Caco-2 (cell line): Measurements from ENCODE around the gene ZSWIM1. TPM values are rescaled to one million over a fixed set of nuclear protein-coding genes. Genes with fewer than 3 reads are reported as not detected.

Experiments used
- BruUV-seq: library from RNA; stranded (reverse); fragments of 400-500 nt; replicated peaks from 2 replicates; lab custom pipeline; 2021; lab: Mats Ljungman, UMichigan
- CTCF ChIA-PET: fragments of 300-600 bp; sonication (Branson Sonifier 250); formaldehyde crosslinking; loops from one replicate; lab custom pipeline; 2022; ENCODE audit warnings: antibody characterized with exemption; lab: Charles Lee
- POLR2A ChIA-PET: fragments of 300-600 bp; sonication (Branson Sonifier 250); formaldehyde crosslinking; loops from one replicate; lab custom pipeline; 2022; ENCODE audit warnings: antibody characterized with exemption; lab: Charles Lee
- DNase-seq, 2 experiments: peaks; one replicate each; pipeline versions ENCODE4 v3.0.0 to v3.0.0-alpha.2; 2020 to 2022
- H3K27me3 ChIP-seq: replicated peaks from 2 replicates; pipeline ENCODE4 v1.6.0; 2011; ENCODE audit warnings: low read length; ENCODE audit not compliant: control insufficient read depth, insufficient read depth
- H3K36me3 ChIP-seq: 2 replicates; pipeline ENCODE4 v1.5.1; 2011; ENCODE audit warnings: low read length; ENCODE audit not compliant: control insufficient read depth, insufficient read depth
- H3K4me1 ChIP-seq: fragments of 250-450 bp; sonication (Bioruptor Pico); 2 replicates; pipeline ENCODE4 v1.5.1; 2020; ENCODE audit warnings: mild to moderate bottlenecking
- H3K4me3 ChIP-seq: 2 replicates; pipeline ENCODE4 v1.5.1; 2011; ENCODE audit warnings: low read depth, mild to moderate bottlenecking, control low read depth, low read length
- H3K9me3 ChIP-seq: fragments of 250-450 bp; sonication (Bioruptor Pico); 2 replicates; pipeline ENCODE4 v1.5.1; 2020; ENCODE audit warnings: mild to moderate bottlenecking, moderate library complexity
- H3K27ac Mint-ChIP-seq: one replicate; pipeline ENCODE4 v1.8.0; 2022; ENCODE audit warnings: mixed read lengths; ENCODE audit not compliant: unreplicated experiment
- H3K27me3 Mint-ChIP-seq: one replicate; pipeline ENCODE4 v1.8.0; 2022; ENCODE audit warnings: mixed read lengths; ENCODE audit not compliant: insufficient read depth, unreplicated experiment
- H3K36me3 Mint-ChIP-seq: one replicate; pipeline ENCODE4 v1.8.0; 2022; ENCODE audit warnings: mild to moderate bottlenecking, mixed read lengths; ENCODE audit not compliant: insufficient read depth, unreplicated experiment
- H3K4me1 Mint-ChIP-seq: one replicate; pipeline ENCODE4 v1.8.0; 2022; ENCODE audit warnings: low read depth, mixed read lengths; ENCODE audit not compliant: unreplicated experiment
- H3K4me3 Mint-ChIP-seq: one replicate; pipeline ENCODE4 v1.8.0; 2022; ENCODE audit warnings: mild to moderate bottlenecking, moderate library complexity, mixed read lengths; ENCODE audit not compliant: unreplicated experiment
- H3K9me3 Mint-ChIP-seq: one replicate; pipeline ENCODE4 v1.8.0; 2022; ENCODE audit warnings: mixed read lengths; ENCODE audit not compliant: unreplicated experiment
- intact Hi-C: fragments of 100-400 bp; cut with micrococcal nuclease; formaldehyde crosslinking; loops from one replicate; pipeline ENCODE4 v1.10.0; 2022; ENCODE audit not compliant: unreplicated experiment
- total RNA-seq: library from RNA; stranded (reverse); gene quantifications from 2 replicates; pipeline ENCODE4 v1.2.3, GENCODE V29; 2022
- TF ChIP-seq, protein P1 (sequence below), 2 experiments: fragments of 200-600 bp in 1 of 2; IDR thresholded peaks; 1 replicate in 1 of 2; 2 replicates in 1 of 2; pipeline versions ENCODE4 v1.5.1 to v1.8.0; 2011 to 2022; ENCODE audit warnings: antibody characterized with exemption in 1 of 2, control low read depth in 1 of 2, inconsistent platforms in 1 of 2, low read depth in 1 of 2, low read length in 1 of 2, mild to moderate bottlenecking in 1 of 2, moderate library complexity in 1 of 2; ENCODE audit not compliant: insufficient read depth in 1 of 2, severe bottlenecking in 1 of 2, unreplicated experiment in 1 of 2

The ZSWIM1 gene
- total RNA-seq, 1 experiment from 2014 or later, result 27.3 TPM

DNA sequence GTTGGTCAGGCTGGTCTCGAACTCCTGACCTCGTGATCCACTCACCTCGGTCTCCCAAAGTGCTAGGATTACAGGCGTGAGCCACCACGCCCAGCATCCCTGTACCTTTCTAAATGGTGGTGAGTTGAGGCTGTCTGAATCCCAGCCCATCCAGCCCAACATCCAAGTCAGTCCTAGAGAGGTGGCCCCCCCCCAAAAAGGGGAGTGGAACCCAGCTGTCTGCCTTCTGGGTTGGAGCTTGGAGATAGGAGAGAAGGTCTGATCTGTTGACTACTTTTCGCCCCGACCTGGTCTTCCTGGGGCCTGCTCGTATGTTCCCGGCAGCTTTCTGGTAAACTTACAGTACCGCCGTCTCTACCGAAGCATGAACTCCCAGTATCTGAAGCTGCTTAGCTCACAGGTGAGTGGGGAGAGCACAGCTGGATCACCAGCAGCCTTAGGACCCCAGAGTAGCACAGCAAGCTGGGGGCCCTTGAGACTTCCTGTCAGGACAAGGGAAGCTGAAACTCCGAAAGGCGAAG lies 15.7 kb downstream of the ZSWIM1 start:
- POLR2A ChIA-PET, result no interaction called here
- TF ChIP-seq, protein P1, sequence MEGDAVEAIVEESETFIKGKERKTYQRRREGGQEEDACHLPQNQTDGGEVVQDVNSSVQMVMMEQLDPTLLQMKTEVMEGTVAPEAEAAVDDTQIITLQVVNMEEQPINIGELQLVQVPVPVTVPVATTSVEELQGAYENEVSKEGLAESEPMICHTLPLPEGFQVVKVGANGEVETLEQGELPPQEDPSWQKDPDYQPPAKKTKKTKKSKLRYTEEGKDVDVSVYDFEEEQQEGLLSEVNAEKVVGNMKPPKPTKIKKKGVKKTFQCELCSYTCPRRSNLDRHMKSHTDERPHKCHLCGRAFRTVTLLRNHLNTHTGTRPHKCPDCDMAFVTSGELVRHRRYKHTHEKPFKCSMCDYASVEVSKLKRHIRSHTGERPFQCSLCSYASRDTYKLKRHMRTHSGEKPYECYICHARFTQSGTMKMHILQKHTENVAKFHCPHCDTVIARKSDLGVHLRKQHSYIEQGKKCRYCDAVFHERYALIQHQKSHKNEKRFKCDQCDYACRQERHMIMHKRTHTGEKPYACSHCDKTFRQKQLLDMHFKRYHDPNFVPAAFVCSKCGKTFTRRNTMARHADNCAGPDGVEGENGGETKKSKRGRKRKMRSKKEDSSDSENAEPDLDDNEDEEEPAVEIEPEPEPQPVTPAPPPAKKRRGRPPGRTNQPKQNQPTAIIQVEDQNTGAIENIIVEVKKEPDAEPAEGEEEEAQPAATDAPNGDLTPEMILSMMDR (IDR thresholded peaks at IDR 0.05; ENCODE audit: insufficient read depth in 1 of 2, low read depth in 1 of 2, low read length in 1 of 2, severe bottlenecking in 1 of 2, unreplicated experiment in 1 of 2), result no peak
- Mint-ChIP-seq H3K27ac (no peak overlapping the region), H3K27me3 (no peaks in the 10 kb centered on the region), H3K4me3 (no peak overlapping the region), H3K4me1 (peaks cover 23% of the 10 kb centered on the region), H3K36me3 (peaks cover 55% of the 10 kb centered on the region), H3K9me3 (no peaks in the 10 kb centered on the region)
- CTCF ChIA-PET, result no interaction called here
- peaks cover 13% of the 10 kb centered on the region for H3K36me3 ChIP-seq
- no peak overlapping the region for H3K4me3 ChIP-seq
- no TSS peak for BruUV-seq
- no peaks in the 10 kb centered on the region for H3K9me3 ChIP-seq
- no peaks in the 10 kb centered on the region for H3K27me3 ChIP-seq
- intact Hi-C loops, result no loop called here
- DNase-seq, result no peak
- H3K4me1 ChIP-seq, result peaks cover 6% of the 10 kb centered on the region

DNA sequence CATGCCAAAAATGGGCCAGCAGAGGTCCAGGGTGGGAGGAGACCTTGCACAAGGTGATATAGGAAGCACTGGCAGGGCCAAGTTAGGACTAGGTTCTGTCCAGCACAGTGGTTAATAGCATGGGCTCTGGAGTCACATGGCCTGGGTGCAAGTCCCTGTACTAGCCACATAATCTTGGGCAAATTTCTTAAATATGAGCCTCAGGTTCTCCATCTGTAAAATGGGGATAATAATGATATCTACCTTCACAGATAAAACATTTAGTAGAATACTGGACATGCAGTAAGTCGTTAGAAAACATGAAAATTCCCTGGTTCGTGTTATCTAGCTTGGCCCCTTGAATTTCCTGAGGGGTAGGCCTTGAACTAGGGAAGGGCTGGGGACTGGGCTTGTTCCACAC lies 16.3 kb downstream of the ZSWIM1 start:
- intact Hi-C loops, result no loop called here
- no TSS peak for BruUV-seq
- Mint-ChIP-seq H3K4me3 (no peak overlapping the region), H3K9me3 (no peaks in the 10 kb centered on the region), H3K36me3 (peaks cover 49% of the 10 kb centered on the region), H3K4me1 (peaks cover 18% of the 10 kb centered on the region), H3K27me3 (no peaks in the 10 kb centered on the region), H3K27ac (no peak overlapping the region)
- TF ChIP-seq, protein P1 (IDR thresholded peaks at IDR 0.05; ENCODE audit: insufficient read depth in 1 of 2, low read depth in 1 of 2, low read length in 1 of 2, severe bottlenecking in 1 of 2, unreplicated experiment in 1 of 2), result no peak
- H3K27me3 ChIP-seq, result no peaks in the 10 kb centered on the region
- DNase-seq, result no peak
- peaks cover under 1% of the 10 kb centered on the region; the same call in 1 of the 2 replicates for H3K4me1 ChIP-seq
- H3K36me3 ChIP-seq, result peaks cover 13% of the 10 kb centered on the region
- H3K4me3 ChIP-seq, result no peak overlapping the region
- ChIA-PET CTCF (no interaction called here), POLR2A (no interaction called here)
- no peaks in the 10 kb centered on the region for H3K9me3 ChIP-seq

DNA sequence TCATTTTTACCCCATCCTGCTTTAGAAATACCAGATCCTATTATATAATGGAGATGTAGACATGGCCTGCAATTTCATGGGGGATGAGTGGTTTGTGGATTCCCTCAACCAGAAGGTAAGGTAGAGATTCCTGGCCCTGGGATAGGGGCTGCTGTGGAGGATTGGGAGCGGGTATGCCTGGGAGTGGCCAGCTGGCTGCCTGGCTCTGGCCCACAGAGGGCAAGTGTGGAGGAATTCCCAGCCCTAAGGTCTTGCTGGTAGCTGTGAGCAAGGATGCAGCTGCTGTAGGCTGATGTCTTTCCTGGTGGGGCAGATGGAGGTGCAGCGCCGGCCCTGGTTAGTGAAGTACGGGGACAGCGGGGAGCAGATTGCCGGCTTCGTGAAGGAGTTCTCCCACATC lies 16.7 kb downstream of the ZSWIM1 start:
- Mint-ChIP-seq H3K27ac (no peak overlapping the region), H3K36me3 (peaks cover 45% of the 10 kb centered on the region), H3K4me3 (no peak overlapping the region), H3K27me3 (no peaks in the 10 kb centered on the region), H3K9me3 (no peaks in the 10 kb centered on the region), H3K4me1 (peaks cover 14% of the 10 kb centered on the region)
- Histone ChIP-seq H3K4me3 (no peak overlapping the region), H3K4me1 (no peaks in the 10 kb centered on the region), H3K27me3 (no peaks in the 10 kb centered on the region), H3K36me3 (peaks cover 12% of the 10 kb centered on the region), H3K9me3 (no peaks in the 10 kb centered on the region)
- TF ChIP-seq, protein P1 (IDR thresholded peaks at IDR 0.05; ENCODE audit: insufficient read depth in 1 of 2, low read depth in 1 of 2, low read length in 1 of 2, severe bottlenecking in 1 of 2, unreplicated experiment in 1 of 2), result no peak
- intact Hi-C loops, result no loop called here
- POLR2A ChIA-PET, result no interaction called here
- CTCF ChIA-PET, result no interaction called here
- no TSS peak for BruUV-seq
- no peak for DNase-seq
